B cell (primary cell): ENCODE measurements around the gene B4GALT3.

Experiments
- EZH2 ChIP-seq: IDR thresholded peaks from 2 replicates; pipeline ENCODE4 v1.6.1; 2012; ENCODE audit warnings: borderline replicate concordance, low read depth, mild to moderate bottlenecking, moderate library complexity, low read length; ENCODE audit not compliant: insufficient read depth, poor library complexity, severe bottlenecking
- TF ChIP-seq, protein P1 (sequence below): fragments of 200-600 bp; IDR thresholded peaks from one replicate; pipeline ENCODE4 v1.8.0; 2022; ENCODE audit warnings: antibody characterized with exemption, mild to moderate bottlenecking

DNA sequence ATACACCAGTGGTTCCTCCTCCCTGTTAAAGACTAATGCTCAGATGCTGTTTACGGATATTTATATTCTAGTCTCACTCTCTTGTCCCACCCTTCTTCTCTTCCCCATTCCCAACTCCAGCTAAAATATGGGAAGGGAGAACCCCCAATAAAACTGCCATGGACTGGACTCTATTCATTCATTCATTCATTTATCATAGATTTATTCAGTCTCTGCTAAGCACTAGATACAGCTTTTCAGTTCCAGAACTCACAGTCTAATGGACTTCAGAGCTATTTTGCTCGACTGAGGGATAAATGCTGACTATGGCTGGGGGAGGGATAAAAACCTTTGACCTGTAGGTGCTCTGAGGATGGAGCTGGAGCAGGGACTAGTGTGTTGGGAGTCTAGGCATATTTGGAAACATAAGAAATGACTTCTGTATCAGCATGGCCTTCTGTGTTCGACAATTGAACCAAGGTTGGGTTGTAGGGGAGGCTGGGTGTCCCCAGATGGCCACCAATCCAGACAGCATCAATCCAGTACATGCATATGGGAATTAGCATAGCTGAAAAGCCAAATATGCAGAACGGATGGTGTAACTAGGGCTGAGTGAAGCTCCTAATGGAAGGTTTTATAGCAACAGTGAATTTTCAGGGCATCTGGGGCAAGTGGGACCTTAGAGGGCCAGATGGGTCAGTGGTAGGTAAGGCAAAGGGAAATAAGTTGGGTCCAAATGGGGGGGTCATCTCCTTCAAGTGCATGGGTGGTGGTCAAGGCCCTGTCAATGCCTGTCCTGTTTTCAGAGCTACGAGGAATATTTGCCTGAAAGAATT lies 42.0 kb upstream of the B4GALT3 start:
- TF ChIP-seq, protein P1, sequence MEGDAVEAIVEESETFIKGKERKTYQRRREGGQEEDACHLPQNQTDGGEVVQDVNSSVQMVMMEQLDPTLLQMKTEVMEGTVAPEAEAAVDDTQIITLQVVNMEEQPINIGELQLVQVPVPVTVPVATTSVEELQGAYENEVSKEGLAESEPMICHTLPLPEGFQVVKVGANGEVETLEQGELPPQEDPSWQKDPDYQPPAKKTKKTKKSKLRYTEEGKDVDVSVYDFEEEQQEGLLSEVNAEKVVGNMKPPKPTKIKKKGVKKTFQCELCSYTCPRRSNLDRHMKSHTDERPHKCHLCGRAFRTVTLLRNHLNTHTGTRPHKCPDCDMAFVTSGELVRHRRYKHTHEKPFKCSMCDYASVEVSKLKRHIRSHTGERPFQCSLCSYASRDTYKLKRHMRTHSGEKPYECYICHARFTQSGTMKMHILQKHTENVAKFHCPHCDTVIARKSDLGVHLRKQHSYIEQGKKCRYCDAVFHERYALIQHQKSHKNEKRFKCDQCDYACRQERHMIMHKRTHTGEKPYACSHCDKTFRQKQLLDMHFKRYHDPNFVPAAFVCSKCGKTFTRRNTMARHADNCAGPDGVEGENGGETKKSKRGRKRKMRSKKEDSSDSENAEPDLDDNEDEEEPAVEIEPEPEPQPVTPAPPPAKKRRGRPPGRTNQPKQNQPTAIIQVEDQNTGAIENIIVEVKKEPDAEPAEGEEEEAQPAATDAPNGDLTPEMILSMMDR: no peak
- no peak for TF ChIP-seq EZH2
